Measurements from ENCODE around the gene GSTM5.
"Not testable (repeated sequence)": the region's sequence is repeated elsewhere in the genome, so short reads cannot be mapped to it uniquely, and the experiment has no call there.

GSTM5 gene

DNA sequence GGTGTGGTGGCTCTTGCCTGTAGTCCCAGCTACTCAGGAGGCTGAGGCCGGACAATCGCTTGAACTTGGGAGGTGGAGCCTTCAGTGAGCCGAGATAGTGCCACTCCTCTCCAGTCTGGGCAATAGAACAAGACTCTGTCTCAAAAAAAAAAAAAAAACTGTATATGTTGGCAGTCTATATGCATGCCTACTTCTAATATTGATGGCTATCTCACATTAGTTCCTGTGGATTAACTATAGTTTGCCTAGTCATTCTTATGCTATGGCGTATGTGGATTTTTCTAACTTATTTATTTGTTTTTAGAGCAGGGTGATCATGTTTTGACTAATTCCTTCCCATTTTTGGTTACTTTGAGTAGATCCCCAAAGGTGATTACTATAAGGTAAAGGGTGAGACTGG lies 15.0 kb upstream of the GSTM5 start:
- DNase-seq (ENCODE audit: low spot score), result no peak

DNA sequence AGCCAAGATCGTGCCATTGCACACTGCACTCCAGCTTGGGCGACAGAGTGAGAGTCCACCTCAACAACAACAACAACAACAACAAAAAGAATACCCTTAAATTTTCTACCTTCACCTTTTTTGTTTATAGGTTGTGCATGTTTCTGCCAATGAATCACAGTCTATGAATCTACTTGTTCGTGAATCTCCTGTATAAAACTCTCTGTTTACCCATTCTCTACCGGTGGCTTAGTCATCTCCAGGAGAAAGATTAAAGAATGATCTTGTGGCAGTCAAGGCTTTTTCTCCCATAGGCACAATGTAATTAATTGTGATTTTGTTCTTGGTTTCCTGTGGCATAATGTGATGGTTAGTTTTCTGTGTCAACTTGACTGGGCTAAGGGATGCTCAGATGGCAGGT lies 14.2 kb upstream of the GSTM5 start:
- not testable (repeated sequence) for DNase-seq (ENCODE audit: low spot score)

DNA sequence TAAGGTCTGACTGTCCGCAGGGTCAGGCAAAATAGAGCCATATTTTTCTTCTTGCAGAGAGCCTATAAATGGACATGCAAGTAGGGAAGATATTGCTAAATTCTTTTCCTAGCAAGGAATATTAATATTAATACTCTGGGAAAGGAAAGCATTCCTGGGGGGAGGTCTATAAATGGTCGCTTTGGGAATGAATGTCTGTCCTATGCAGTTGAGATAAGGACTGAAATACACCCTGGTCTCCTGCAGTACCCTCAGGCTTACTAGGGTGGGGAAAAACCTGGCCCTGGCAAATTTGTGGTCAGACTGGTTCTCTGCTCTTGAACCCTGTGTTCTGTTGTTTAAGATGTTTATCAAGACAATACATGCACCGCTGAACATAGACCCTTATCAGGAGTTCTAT lies 9.1 kb upstream of the GSTM5 start:
- not testable (repeated sequence) for DNase-seq (ENCODE audit: low spot score)

GRCh38 chr1:109704173-109704572 lies 7.9 kb upstream of the GSTM5 start:
- no peak for DNase-seq (ENCODE audit: low spot score)

DNA sequence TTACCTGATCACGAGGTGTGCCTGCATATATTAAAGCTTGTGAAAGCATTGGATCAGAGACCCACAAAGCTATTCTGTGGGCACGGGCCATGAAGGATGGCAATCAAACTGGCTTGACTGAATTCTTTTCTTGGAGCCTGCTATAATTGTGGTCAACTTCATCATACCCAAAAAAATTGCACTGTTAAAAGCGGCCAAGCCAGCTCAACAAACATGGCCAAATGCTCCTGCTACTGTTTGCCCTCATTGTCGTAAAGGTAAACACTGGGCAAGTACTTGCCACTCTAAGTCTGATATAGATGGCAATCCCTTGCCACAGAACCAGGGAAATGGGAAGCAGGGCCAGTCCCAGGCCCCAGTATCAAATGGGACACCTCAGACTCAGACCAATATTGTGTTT lies 6.6 kb upstream of the GSTM5 start:
- no peak for DNase-seq (ENCODE audit: low spot score)

GRCh38 chr1:109708949-109709348 lies 3.1 kb upstream of the GSTM5 start:
- not testable (repeated sequence) for DNase-seq (ENCODE audit: low spot score)

GRCh38 chr1:109709822-109710221 lies 2.2 kb upstream of the GSTM5 start:
- DNase-seq (ENCODE audit: low spot score), result not testable (repeated sequence)

- DNase-seq (ENCODE audit: low spot score), result no peak
Measured at GRCh38 chr1:109712321-109712864, 342 bp downstream of the GSTM5 start.

GRCh38 chr1:109713636-109714035 lies 1.6 kb downstream of the GSTM5 start:
- no peak for DNase-seq (ENCODE audit: low spot score)

GRCh38 chr1:109714661-109715372 lies 2.8 kb downstream of the GSTM5 start:
- no peak for DNase-seq (ENCODE audit: low spot score)

DNA sequence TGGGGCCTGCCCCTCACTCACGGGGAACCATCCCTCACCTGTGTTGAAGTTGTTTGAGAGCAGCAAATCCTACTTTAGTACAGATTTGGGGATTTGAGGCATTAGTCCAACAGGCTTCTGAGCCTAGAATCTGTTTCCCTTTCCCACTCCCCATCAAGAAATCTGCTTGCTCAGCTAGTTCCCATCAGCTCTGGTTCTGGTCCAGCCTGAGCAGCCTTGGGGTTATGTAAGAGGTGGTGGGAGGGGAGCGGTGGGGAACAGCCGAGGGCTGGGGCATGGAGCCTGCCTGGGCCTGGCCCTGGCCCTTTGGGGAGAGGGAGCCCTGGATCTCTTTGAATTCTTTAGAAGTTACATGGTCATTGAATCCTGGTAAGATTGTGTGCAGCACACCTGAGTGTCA lies 4.1 kb downstream of the GSTM5 start:
- no peak for DNase-seq (ENCODE audit: low spot score)

DNA sequence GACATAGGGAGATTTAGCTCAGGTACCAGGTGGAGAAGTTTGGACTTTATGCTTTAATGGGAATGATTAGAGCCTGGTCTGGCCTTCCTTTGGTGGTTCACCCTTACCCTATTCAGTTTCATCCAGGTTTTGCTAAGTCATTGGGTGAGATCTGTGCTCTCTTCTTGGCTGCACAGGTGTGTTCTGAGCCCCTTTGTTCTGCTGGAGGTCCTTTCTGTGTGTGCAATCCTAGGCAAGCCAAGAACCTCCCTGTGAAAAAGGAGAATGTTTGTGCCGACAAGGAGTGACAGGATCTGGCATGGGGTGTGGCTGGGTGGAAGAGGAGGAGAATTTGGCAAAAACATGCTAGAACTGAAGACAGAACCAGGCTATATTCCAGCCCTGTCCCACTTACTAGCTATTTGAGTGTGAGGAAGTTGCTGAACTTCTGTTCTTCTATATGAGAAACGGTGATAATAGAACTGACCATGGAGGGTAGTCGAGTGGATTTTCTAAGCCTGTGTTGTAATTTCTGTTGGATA lies 4.6 kb downstream of the GSTM5 start:
- no peak for DNase-seq (ENCODE audit: low spot score)

- no peak for DNase-seq (ENCODE audit: low spot score)
Measured at GRCh38 chr1:109717729-109718128, 5.7 kb downstream of the GSTM5 start.

- peak; percentile 8 for DNase-seq (ENCODE audit: low spot score)
Measured at GRCh38 chr1:109718495-109718894, 6.4 kb downstream of the GSTM5 start.

DNA sequence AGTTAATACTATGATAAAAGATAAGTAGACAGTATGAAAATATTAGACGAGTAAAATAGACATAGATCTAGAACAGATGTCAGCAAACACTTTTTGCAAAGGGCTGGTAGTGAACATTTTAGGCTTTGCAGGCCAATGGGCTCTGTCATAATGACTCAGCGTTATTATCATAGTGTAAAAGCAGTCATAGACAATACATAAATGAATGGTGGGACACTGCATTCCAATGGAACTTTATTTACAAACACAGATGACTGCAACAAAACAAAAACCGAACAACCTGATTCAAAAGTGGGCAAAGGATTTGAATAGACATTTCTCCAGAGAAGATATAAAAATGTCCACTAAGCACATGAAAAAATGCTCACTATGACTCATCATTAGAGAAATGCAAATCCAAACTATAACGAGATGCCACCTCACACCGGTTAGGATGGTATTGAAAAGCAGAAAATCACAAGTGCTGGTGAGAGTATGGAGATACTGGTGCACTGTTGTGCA lies 7.3 kb downstream of the GSTM5 start:
- DNase-seq (ENCODE audit: low spot score), result no peak

GRCh38 chr1:109721042-109721441 lies 9.0 kb downstream of the GSTM5 start:
- DNase-seq (ENCODE audit: low spot score), result no peak

- DNase-seq (ENCODE audit: low spot score), result no peak
Measured at GRCh38 chr1:109721971-109722370, 9.9 kb downstream of the GSTM5 start.

- no peak for DNase-seq (ENCODE audit: low spot score)
Measured at GRCh38 chr1:109722908-109723691, 11.0 kb downstream of the GSTM5 start.

GRCh38 chr1:109724933-109725332 lies 12.9 kb downstream of the GSTM5 start:
- no peak for DNase-seq (ENCODE audit: low spot score)

GRCh38 chr1:109725510-109725909 lies 13.5 kb downstream of the GSTM5 start:
- no peak for DNase-seq (ENCODE audit: low spot score)

DNA sequence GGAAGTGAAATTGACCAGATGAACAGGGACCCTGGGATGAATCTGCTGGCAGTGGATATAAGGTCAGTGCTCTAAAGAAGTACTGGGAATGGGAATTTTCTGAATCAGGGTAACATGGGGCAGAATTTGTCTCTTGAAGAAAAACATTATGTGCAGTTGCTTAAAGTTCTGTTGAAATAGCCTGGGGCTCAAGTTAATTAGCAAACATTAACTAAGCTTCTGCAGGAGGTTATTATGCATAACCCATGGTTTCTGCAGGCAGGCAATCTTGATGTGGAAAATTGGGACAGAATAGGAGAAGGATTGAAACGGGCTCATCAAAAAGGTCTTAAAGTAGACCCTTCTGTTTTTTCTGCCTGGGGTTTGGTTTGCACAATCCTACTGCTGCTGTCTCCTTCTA lies 14.0 kb downstream of the GSTM5 start:
- no peak for DNase-seq (ENCODE audit: low spot score)

GRCh38 chr1:109726728-109727373 lies 14.8 kb downstream of the GSTM5 start:
- DNase-seq (ENCODE audit: low spot score), result no peak

Measured in pons (tissue), 1 donor.